GM19372 (cell line): ENCODE measurements around the gene ZSCAN16.
A peak's percentile ranks its signal among the peaks of the same experiment; 100 is the strongest.

Source experiments
- ATAC-seq: cut with Tn5 transposase; IDR thresholded peaks from one replicate; pipeline ENCODE4 v1.9.1; 2021; ENCODE audit warnings: mild to moderate bottlenecking, low read depth, moderate library complexity; ENCODE audit not compliant: unreplicated experiment

The ZSCAN16 gene

GRCh38 chr6:28124971-28125353 lies 553 bp downstream of the ZSCAN16 start:
- ATAC-seq: no peak

DNA sequence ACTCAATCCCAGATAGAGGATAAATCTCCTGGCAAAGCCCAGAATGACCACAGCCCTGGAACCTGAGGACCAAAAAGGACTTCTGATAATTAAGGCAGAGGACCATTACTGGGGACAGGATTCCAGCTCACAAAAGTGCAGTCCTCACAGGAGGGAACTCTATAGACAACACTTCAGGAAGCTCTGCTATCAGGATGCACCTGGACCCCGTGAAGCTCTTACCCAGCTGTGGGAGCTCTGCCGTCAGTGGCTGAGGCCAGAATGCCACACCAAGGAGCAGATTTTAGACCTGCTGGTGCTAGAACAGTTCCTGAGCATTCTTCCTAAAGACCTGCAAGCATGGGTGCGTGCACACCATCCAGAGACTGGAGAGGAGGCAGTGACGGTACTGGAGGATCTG lies 992 bp downstream of the ZSCAN16 start:
- ATAC-seq: no peak

DNA sequence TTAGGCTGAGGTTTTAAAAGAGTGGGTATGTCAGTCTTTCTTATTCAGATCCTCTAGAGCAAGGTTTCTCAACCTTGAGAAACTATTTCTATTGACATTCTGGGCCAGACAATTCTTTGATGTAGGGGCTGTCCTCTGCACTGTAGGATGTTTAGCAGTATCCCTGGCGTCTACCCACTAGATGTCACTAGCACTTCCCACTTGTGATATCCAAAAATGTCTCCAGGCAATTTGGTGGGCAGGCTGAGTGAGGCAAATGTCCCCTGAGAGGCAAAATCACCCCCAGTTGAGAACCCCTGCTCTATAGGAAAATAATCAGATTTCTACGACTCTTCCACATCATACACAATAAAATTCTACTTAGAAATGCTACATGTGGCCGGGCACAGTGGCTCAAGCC lies 9.6 kb downstream of the ZSCAN16 start:
- no peak for ATAC-seq

DNA sequence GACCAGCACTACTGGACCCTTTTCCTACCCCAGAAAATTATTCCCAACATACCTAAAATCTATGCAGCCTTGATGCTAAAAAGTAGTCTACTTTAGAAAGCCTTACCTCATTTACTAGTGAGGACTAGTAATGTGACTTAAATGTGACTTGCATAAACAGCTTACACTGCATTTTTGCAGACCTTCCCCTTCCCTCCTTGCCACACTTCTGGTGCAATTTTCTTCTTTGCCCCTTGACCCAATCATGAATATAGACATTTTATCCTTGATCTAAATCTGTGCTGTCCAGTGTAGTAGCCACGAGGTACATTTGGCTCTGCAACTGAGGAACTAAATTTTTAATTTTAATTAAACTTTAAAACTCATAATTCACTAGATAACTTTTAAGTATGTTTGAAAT lies 10.3 kb downstream of the ZSCAN16 start:
- no peak for ATAC-seq

- no peak for ATAC-seq
Measured at GRCh38 chr6:28135393-28135792, 11.0 kb downstream of the ZSCAN16 start.

GRCh38 chr6:28136585-28137504 lies 12.4 kb downstream of the ZSCAN16 start:
- ATAC-seq: peak; percentile 63

GRCh38 chr6:28137505-28137981 lies 13.1 kb downstream of the ZSCAN16 start:
- no peak for ATAC-seq

DNA sequence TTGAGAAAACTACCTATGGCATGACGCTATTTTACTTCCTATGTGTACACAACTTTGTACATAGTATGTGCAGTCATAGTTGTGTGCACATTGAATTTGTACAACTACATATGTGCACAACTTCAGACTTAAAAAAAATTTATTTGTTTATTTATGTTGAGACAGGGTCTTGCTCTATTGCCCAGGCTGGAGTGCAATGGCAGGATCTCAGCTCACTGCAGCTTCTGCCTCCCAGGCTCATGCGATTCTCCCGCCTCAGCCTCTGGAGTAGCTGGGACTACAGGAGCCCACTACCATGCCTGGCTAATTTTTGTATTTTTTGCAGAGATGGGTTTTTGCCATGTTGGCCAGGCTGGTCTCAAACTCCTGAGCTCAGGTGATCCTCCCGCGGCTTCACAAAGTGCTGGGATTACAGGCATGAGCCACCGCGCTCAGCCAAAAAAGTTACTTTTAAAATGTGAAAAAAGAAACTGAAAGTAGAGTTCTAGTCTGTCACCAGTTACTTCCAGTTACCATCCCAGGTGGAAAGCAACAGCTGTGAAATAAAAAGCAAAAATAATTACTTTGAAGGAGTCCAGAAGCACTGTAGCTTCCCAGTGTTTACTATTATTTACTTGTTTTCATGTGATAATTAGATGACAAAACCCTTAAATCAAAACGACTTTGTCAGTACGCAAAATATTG lies 15.6 kb downstream of the ZSCAN16 start:
- ATAC-seq: no peak

GRCh38 chr6:28140616-28141015 lies 16.2 kb downstream of the ZSCAN16 start:
- ATAC-seq: no peak

DNA sequence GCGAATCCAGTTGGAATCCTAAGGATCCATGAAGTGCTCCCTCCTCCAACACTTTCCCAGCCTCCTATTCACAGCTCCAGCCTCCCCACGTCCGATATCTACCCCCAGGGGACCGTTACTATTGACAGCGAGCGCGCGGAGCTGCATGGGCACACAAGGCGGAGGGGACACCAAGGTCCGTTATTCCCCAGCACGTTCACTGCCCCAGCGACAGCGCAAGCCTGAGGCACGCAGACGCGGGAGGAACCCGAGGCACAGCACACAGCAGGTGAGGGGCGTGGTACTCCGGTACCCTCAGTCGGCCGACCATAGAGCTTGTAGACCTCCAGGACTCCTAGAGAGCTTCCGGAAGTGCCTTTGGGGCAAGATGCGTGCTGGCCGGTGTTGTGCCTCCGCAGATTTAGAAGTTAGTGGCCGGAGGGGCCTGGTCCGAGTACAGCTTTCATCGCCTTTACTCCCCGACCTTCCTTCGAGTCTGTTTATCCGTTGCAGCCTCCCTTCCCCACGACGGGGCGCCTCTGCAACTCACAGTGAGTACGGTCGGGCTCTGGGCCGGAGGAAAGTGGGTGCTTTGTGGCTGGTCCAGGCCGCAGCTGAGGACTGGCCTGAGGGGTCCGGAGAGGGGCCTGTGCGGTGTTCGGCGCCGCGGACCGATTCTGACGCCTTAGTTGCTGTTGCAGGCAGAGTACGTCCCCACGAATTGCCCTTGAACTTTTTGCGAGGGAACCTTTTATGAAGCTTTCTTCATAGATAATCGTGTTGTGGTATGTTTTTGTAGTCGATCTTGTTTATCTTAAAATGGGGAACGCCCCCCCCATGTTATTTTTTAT lies 17.3 kb downstream of the ZSCAN16 start, which contains the start of gene ZKSCAN8:
Gene ZKSCAN8 (plus strand): TSS at position 384 of the 830 bp plus-strand sequence. CDS start 6,525 bp downstream, outside the sequence.
- ATAC-seq: peak; percentile 85

- no peak for ATAC-seq
Measured at GRCh38 chr6:28142446-28142845, 18.0 kb downstream of the ZSCAN16 start.

DNA sequence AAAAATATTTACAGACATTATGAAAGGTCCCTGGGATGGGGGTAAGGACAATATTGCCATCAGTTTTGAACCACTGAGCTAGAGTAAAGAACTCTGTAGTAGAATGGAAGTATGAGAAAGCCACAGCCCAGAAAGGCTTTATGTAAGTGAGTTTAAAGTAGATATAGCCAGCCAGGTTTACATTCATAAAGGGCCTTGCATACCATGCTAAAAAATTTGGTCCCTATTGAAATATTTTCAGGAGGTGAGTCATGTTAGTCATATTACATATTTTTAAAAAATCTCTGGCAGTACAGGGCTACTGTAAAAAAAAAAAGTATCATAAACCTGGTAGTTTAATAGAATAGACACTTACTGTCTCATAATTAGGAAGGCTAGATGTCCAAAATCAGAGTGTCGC lies 20.8 kb downstream of the ZSCAN16 start:
- ATAC-seq: no peak

- no peak for ATAC-seq
Measured at GRCh38 chr6:28152531-28152930, 28.1 kb downstream of the ZSCAN16 start.

GRCh38 chr6:28153546-28153945 lies 29.1 kb downstream of the ZSCAN16 start:
- ATAC-seq: no peak

DNA sequence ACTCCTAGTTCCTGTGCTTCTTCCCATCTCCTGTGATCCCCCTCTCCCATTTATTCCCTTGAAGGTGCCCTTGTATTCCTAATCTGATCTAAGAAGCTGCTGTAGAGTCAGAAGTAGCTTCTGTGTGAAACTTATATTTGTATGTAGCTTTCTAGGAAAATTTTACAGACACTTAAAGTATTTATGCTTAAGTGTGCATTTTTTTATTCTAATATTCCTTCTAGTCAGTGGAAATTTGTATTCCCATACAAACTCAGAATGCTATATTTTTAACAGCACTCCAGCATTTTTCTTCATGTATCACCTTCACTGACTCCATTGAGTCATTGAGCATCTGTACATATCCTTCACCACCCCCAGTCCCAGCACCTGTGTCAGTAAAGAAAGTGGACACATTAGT lies 29.9 kb downstream of the ZSCAN16 start:
- no peak for ATAC-seq

DNA sequence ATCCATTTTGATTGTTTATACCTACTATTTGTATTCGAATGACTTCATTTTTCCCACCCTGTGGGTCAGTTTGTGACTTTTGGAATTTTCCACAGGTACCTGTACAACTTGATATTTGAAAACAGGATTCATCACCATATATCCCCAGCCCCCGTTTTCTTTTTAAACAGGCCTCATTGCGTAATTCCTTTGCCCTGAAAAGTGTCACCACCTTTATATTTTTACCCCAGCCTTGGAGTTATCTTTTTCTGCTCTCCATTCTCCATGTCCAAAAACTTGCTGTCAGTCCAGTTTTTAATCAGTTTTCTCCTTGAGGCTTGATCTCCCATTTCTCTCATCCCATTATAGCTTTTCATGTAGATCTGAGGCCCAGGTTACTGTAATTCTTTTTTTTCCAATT lies 33.9 kb downstream of the ZSCAN16 start:
- no peak for ATAC-seq

DNA sequence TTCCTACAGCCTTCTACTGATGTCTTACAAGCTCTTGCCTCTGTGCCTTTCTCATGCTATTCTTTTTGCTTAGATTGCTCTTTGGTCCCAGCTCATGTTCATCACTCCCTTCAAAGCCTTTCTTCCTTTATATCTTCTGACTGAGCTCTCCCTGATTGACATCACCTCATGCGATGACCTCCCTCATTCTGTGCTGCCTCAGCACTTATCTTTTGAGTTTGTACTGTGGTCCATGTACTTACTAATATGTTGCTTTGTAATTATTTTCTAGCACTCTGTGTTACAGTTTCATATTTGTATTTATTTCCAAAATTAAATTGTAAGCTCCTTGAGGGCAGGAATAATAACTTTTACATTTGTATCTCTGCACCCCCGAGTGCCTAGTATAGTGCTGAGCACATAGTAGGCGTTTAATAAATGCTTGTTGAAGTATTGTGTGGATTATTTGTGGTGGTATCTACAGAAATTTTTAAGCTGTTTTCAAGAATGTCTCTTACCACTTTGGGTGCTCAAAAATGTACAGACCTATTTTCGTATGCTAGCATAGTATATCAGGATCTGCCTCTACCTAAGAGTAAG lies 34.7 kb downstream of the ZSCAN16 start:
- ATAC-seq: no peak

- no peak for ATAC-seq
Measured at GRCh38 chr6:28160233-28160632, 35.8 kb downstream of the ZSCAN16 start.

GRCh38 chr6:28161410-28162079 lies 37.1 kb downstream of the ZSCAN16 start:
- peak; percentile 93 for ATAC-seq

GRCh38 chr6:28165563-28165962 lies 41.2 kb downstream of the ZSCAN16 start:
- no peak for ATAC-seq
